Measurements from ENCODE around the gene COL4A2.

- TF ChIP-seq SUZ12 (IDR thresholded peaks at IDR 0.05; ENCODE audit: extremely low read depth, insufficient read depth, insufficient read length) (no peak), ZNF274 (IDR thresholded peaks at IDR 0.05; ENCODE audit: low read depth, low read length) (no peak), YY1 (IDR thresholded peaks at IDR 0.05; ENCODE audit: insufficient read depth, insufficient read length) (no peak)
Observed at GRCh38 chr13:110310541-110311442, 3.7 kb downstream of the COL4A2 start.
